Measurements from ENCODE around the gene ECEL1. TPM values are rescaled to one million over a fixed set of nuclear protein-coding genes. Genes with fewer than 3 reads are reported as not detected.

The ECEL1 gene
- total and polyA plus RNA-seq, 2 of the 4 experiments (the other 2 are of a cell fraction), result not detected

DNA sequence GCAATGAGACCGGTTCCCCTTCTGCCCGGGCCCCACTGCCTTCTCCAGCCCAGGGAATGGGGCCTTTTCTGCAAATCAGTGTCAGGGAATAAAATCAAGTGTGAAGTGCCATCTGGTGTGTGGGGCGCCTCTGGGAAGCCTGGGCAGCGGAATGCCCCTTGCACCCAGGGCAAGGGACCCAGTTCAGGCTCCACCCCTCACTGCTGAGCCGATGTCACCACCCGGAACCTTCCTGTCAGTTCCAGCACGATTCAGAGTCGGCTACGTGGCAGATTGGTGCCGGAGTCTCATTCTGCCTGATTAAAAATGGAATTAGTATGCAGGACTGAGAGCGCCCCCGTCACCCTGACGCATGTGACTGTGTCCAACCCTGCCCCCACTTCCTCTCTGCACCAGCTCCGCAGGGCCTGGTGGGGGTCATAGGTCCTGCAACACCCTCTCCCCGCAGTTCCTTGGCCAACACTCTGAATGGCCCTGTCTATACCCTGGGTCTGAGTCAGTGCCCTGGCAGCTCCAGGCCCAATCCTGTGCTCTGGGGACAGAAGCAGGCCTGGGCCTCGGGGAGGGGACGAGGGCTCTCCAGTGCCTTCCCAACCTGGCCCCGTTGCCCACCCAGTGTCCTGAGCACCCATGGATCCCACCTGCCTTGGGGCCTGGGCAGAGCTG is 39.9 kb downstream of the ECEL1 start:
- intact Hi-C loops (cut with micrococcal nuclease), result loop anchor here (1.0 kb wide), 1 partner anchor 75 kb away; no protein-coding TSS in a partner anchor

More for the DNA sequence above, 39.9 kb downstream of the ECEL1 start:
- no peaks in the 10 kb centered on the region for H3K79me1 ChIP-seq (ENCODE audit: low read depth in 1 of 2, low read length in 2 of 2)
- in situ Hi-C loops (cut with MboI; ENCODE audit: low sequenced_read_pairs), result no loop called here
- no peak overlapping the region for H3K56ac ChIP-seq (ENCODE audit: extremely low read depth, insufficient read depth, low read length)
- H2BK120ac ChIP-seq (ENCODE audit: low read depth, low read length), result no peak overlapping the region
- no peaks in the 10 kb centered on the region for H3K9me1 ChIP-seq (ENCODE audit: insufficient read depth, low read length)
- H2BK20ac ChIP-seq (ENCODE audit: low read depth, low read length), result no peak overlapping the region
- no peaks in the 10 kb centered on the region for H3K9me3 ChIP-seq (ENCODE audit: control insufficient read depth, insufficient read depth, low read length)
- no peak overlapping the region for H2AK5ac ChIP-seq (ENCODE audit: low read depth, low read length)
- H3K14ac ChIP-seq (replicated peaks; ENCODE audit: low read depth, low read length), result no peak overlapping the region
- H3K23ac ChIP-seq (ENCODE audit: low read depth, low read length), result no peak overlapping the region
- no peaks in the 10 kb centered on the region for H3K36me3 ChIP-seq (ENCODE audit: control insufficient read depth, insufficient read depth, low read length)
- ATAC-seq (ENCODE audit: low read depth) (no peak), DNase-seq (no peak)
- no TSS peak for BruUV-seq (replicated peaks)
- no peaks in the 10 kb centered on the region for H4K20me1 ChIP-seq (ENCODE audit: insufficient read depth, low read length)
- WGBS, 2 experiments (ENCODE audit: extremely low coverage in 2 of 2, insufficient read length in 1 of 2), result 50% methylated on average over 4 of the region's 18 CpGs; no CpG with 5 or more reads in 1 of the 2 experiments
- H2AFZ ChIP-seq (replicated peaks; ENCODE audit: low read length, poor library complexity), result no peak overlapping the region
- CTCF ChIA-PET, result interaction anchor here (1.4 kb wide), 1 partner anchor 548 kb away, joined by 4 read pairs; no protein-coding TSS in a partner anchor
- H3K4ac ChIP-seq (ENCODE audit: low read depth, low read length), result no peak overlapping the region
- no peak overlapping the region for H2BK5ac ChIP-seq (ENCODE audit: low read depth, low read length, poor library complexity, severe bottlenecking)
- H3K9ac ChIP-seq (ENCODE audit: low read depth, low read length), result no peak overlapping the region
- no peak overlapping the region for H3K4me3 ChIP-seq (ENCODE audit: insufficient read depth, low read depth, low read length)
- dilution Hi-C loops (cut with HindIII; ENCODE audit: low sequenced_read_pairs, unreplicated experiment), result no loop called here
- H4K5ac ChIP-seq (ENCODE audit: low read depth, low read length), result no peak overlapping the region
- H3K4me2 ChIP-seq (ENCODE audit: low read depth, low read length), result no peak overlapping the region
- TF ChIP-seq NFE2L2 (IDR thresholded peaks at IDR 0.05; ENCODE audit: low read depth, low read length) (no peak), POLR2A (IDR thresholded peaks at IDR 0.05; ENCODE audit: low read depth, low read length) (no peak), MXI1 (IDR thresholded peaks at IDR 0.05; ENCODE audit: borderline replicate concordance, low read depth, low read length) (no peak), RAD21 (IDR thresholded peaks at IDR 0.05; ENCODE audit: low read length) (no peak), BHLHE40 (IDR thresholded peaks at IDR 0.05; ENCODE audit: low read depth, low read length) (no peak), SMC3 (IDR thresholded peaks at IDR 0.05; ENCODE audit: low read depth, low read length) (no peak), CEBPB (IDR thresholded peaks at IDR 0.05; ENCODE audit: low read depth, low read length) (no peak), FOS (IDR thresholded peaks at IDR 0.05; ENCODE audit: low read depth, low read length) (no peak), RCOR1 (IDR thresholded peaks at IDR 0.05; ENCODE audit: insufficient replicate concordance, low read length) (no peak), MAZ (IDR thresholded peaks at IDR 0.05; ENCODE audit: borderline replicate concordance, low read depth, low read length) (no peak), CHD1 (IDR thresholded peaks at IDR 0.05; ENCODE audit: low read depth, low read length) (no peak), RFX5 (IDR thresholded peaks at IDR 0.05; ENCODE audit: low read depth, low read length) (no peak)
- TF ChIP-seq, protein P1, sequence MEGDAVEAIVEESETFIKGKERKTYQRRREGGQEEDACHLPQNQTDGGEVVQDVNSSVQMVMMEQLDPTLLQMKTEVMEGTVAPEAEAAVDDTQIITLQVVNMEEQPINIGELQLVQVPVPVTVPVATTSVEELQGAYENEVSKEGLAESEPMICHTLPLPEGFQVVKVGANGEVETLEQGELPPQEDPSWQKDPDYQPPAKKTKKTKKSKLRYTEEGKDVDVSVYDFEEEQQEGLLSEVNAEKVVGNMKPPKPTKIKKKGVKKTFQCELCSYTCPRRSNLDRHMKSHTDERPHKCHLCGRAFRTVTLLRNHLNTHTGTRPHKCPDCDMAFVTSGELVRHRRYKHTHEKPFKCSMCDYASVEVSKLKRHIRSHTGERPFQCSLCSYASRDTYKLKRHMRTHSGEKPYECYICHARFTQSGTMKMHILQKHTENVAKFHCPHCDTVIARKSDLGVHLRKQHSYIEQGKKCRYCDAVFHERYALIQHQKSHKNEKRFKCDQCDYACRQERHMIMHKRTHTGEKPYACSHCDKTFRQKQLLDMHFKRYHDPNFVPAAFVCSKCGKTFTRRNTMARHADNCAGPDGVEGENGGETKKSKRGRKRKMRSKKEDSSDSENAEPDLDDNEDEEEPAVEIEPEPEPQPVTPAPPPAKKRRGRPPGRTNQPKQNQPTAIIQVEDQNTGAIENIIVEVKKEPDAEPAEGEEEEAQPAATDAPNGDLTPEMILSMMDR (conservative IDR thresholded peaks at IDR 0.05; ENCODE audit: low read depth, low read length), result no peak
- TF ChIP-seq, protein P2, sequence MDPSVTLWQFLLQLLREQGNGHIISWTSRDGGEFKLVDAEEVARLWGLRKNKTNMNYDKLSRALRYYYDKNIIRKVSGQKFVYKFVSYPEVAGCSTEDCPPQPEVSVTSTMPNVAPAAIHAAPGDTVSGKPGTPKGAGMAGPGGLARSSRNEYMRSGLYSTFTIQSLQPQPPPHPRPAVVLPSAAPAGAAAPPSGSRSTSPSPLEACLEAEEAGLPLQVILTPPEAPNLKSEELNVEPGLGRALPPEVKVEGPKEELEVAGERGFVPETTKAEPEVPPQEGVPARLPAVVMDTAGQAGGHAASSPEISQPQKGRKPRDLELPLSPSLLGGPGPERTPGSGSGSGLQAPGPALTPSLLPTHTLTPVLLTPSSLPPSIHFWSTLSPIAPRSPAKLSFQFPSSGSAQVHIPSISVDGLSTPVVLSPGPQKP (IDR thresholded peaks at IDR 0.05; ENCODE audit: borderline replicate concordance, low read depth, low read length), result no peak
- H3K27ac ChIP-seq (ENCODE audit: insufficient read depth, low read length), result no peak overlapping the region
- no peak overlapping the region for H4K91ac ChIP-seq (ENCODE audit: insufficient read depth, low read depth, low read length)
- H3K4me1 ChIP-seq (ENCODE audit: control insufficient read depth, insufficient read depth, low read length), result no peaks in the 10 kb centered on the region
- POLR2A ChIA-PET (ENCODE audit: unreplicated experiment), result no interaction called here
- peaks cover 9% of the 10 kb centered on the region for H3K27me3 ChIP-seq (ENCODE audit: control insufficient read depth, insufficient read depth, low read length)
- no peak overlapping the region for H3K18ac ChIP-seq (ENCODE audit: low read depth, low read length)
- H2AK9ac ChIP-seq (replicated peaks; ENCODE audit: low read depth, low read length, poor library complexity), result no peak overlapping the region
- no peak overlapping the region for H2BK15ac ChIP-seq (ENCODE audit: low read depth, low read length)
- no peak overlapping the region for H4K8ac ChIP-seq (ENCODE audit: low read depth in 2 of 2, low read length in 2 of 2)
